Amniotic stem cell (primary cell): ENCODE data around the gene PIH1D1.

Experiments used
- DNase-seq: peaks from one replicate; lab custom pipeline; 2025; lab: John Stamatoyannopoulos, UW

PIH1D1 gene

DNA sequence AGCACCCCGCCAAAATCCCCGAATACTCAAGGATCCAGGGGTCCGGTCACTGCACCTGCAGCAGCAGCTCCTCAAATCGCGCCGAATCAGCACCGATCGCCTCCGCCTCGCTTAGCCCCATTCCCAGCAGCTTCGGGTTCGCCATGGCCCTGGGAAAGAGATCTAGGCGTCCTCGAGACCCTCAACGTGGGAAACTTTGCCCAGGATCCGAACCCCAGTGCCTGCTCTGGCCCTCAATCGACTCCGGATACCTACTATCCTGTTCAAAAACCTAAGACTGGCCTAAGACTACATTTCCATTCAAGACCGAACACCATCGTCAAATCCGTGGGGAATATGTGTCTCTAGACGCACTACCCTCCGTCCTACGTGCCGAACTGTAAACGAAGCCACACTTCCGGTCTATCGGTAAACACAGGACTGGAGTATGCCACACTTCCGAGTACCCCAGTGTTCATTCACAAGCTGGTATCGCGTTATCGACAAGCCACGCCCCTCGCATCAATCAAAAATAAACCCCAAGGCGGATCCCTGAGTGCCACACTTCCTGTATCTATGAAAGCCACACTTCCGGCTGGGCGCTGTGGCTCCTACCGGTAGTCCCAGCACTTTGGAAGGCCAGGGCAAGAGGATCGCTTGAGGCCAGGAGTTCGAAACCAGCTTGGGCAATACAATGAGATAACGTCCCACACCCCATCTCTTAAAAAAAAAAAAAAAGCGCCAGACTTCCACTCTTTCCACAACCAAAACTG lies at the start of gene PIH1D1:
Gene PIH1D1, minus strand, starts transcription at position 385 of the 752 bp plus-strand sequence. Its CDS starts 240 bp downstream, at position 145.
- DNase-seq: peak; percentile 99

DNA sequence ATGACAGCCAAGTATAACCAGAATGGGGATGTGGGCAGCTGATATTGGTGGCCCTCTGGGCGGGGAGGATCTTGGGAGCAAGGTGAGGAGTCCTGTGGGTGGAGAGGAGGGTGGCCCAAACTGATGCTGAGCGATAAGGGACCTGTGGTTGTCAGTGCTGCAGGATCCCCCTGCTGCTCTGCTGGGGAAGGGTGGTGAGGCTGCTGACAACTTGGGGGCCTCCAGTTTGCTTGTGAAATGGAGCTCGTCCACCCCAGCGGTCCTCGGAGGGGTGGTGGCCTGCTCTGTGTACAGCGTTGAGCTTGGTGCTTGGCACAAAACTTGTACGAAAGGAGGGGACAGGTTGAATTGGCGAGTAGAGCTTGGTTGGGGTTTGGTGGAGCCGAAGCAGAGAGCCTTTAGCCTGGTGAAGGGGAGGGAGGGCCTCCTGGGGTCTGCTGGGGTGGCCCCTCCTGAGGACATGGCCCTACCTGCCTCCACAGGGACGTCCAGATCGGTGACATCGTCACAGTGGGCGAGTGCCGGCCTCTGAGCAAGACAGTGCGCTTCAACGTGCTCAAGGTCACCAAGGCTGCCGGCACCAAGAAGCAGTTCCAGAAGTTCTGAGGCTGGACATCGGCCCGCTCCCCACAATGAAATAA lies 47.5 kb upstream of the PIH1D1 start:
- DNase-seq: no peak

DNA sequence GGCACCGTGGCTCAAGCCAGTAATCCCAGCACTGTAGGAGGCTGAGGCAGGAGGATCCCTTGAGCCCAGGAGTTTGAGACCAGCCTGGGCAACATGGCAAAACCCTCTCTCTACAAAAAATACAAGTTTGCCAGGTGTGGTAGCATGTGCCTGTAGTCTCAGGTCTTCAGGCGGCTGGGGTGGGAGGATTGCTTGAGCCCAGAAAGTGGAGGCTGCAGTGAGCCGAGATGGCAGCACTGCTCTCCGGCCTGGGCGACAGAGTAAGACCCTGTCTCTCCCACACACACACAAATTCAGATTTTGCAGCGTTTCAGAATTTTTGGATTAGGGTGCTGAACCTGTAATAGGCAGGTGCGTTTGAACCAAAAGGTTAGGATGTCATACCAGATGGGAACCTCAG lies 46.9 kb upstream of the PIH1D1 start:
- no peak for DNase-seq

DNA sequence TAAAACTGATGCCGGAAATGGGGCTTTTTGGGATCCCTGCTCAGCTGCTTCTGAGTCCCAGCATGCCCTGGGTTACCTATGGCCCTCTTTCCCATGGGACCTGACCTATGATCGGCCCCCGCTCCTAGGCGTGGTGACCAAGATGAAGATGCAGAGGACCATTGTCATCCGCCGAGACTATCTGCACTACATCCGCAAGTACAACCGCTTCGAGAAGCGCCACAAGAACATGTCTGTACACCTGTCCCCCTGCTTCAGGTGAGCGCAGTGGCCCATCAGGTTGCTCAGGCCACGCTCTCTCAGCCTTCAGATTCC lies 46.1 kb upstream of the PIH1D1 start:
- no peak for DNase-seq

DNA sequence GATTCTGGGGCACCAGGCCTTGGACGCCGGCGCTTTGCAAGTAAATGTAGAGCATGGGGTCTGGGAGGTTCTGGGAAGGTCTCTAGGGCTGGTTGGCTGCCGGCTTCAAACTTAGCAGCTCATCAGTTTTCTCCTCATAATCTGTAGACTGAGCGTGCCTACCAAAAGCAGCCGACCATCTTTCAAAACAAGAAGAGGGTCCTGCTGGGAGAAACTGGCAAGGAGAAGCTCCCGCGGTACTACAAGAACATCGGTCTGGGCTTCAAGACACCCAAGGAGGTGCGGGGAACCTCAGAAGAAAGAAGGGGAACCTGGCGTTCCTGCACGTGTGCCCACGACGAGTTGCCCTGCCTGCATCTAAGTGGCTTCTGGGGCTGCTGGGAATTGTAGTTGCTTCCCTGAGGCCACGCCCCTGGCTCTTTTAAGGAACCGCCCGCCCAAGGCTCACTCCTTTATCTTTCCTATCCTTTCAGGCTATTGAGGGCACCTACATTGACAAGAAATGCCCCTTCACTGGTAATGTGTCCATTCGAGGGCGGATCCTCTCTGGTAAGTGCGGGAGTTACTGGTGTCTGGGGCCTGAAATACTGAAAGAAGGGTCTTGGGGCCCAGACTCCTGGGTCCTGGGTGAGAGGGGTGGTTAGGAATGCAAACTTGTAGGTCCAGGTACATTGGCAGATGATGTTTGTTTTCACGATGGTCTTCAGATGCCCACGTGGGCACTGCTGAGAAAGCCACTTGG lies 45.6 kb upstream of the PIH1D1 start:
- DNase-seq: no peak

DNA sequence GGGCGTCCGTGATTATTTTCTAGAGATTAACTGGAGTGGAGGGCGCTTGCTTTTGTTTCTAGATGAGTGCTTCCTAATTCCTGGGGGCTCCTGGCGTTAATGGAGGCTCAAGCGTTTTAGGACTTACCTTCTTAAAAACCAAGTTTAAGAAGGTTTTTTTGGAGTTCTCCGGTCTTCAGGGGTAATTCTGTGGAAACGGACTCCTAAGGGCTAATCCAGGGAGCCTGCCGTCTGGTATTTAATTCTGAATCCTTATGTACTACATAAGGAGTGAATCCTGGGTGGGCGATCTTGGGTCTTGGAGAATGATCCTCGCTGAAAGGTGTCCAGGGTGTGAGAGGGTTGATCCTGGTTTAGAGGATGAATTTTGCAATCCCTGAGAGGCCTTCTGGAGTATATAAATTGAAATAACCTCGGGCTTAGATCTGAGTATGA lies 45.0 kb upstream of the PIH1D1 start:
- no peak for DNase-seq

DNA sequence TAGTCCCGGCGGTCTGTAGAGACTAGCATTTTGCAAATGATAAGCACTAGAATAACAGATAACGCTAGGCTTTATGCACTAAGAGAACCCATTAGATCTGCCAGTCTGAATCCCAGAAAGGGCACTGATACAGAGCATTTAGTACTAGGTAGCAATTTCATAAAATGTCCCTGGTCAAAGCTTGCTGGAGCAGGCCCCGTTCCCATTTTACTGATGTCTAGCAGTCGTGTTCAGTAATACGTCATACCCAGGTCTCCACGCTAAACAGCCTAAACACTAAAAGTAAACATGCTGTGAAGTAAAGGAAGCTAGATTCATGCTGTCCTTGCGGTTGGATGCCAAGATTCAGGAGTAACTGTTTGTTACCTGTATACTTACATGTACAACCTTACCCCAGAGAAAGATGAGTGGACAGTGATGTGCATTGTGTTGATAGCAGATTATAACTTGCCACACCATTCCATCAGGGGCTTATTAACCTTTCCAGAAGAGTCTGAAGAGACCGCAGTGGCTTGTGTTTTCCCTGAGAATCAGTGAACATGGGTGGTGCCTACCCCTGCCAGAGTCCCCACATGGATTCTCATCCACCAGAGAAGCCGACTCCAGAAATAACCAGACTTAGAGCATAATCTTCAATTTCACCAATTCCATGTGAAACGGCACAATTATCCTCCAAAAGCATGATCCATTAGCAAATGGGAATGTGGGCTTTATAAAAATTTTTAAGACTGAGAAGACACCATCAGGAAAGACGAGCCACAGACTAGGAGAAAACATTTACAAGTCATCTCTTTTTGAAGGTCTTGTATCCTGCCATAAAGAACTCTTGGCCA lies 41.2 kb upstream of the PIH1D1 start:
- no peak for DNase-seq

DNA sequence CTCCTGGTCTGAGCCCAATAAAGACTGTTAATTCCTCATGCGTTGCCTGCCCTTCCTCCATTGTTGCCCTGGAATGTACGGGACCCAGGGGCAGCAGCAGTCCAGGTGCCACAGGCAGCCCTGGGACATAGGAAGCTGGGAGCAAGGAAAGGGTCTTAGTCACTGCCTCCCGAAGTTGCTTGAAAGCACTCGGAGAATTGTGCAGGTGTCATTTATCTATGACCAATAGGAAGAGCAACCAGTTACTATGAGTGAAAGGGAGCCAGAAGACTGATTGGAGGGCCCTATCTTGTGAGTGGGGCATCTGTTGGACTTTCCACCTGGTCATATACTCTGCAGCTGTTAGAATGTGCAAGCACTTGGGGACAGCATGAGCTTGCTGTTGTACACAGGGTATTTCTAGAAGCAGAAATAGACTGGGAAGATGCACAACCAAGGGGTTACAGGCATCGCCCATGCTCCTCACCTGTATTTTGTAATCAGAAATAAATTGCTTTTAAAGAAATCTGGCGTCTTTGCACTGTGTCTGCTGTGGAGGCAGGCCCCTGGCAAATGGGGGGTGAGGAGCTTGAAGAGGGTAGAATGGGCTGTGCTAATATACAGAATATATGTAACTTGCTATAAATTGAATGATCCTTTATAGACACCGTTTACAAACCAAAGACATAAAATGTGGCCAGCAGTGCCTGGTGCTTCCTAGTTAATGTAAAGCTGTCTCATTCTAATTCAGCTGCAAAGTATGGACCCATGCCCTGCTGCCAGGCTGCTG lies 40.4 kb upstream of the PIH1D1 start:
- DNase-seq: no peak

DNA sequence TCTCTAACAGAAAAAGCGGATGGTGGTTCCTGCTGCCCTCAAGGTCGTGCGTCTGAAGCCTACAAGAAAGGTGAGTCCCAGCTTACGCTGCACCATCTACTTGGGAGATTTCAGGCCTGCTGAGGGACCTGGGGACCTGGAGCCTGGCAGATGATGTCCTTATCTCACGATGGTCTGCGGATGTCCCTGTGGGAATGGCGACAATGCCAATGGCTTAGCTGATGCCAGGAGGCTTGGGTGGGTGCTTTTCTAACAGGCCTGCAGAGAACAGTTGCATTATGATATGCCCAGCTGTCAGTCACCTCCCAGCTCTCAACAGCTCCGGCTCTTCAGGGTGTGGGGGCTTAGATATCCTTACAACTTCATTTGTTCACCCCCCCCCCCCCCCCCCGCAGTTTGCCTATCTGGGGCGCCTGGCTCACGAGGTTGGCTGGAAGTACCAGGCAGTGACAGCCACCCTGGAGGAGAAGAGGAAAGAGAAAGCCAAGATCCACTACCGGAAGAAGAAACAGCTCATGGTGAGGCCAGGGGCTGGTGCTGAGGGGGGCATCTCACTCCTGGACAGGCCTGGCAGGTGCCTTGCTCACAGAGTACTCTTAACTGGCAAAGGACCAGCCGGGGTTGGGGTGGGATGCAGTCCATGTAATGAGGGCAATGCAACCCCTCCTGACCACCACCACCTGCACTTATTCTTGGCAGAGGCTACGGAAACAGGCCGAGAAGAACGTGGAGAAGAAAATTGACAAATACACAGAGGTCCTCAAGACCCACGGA lies 39.6 kb upstream of the PIH1D1 start:
- no peak for DNase-seq

DNA sequence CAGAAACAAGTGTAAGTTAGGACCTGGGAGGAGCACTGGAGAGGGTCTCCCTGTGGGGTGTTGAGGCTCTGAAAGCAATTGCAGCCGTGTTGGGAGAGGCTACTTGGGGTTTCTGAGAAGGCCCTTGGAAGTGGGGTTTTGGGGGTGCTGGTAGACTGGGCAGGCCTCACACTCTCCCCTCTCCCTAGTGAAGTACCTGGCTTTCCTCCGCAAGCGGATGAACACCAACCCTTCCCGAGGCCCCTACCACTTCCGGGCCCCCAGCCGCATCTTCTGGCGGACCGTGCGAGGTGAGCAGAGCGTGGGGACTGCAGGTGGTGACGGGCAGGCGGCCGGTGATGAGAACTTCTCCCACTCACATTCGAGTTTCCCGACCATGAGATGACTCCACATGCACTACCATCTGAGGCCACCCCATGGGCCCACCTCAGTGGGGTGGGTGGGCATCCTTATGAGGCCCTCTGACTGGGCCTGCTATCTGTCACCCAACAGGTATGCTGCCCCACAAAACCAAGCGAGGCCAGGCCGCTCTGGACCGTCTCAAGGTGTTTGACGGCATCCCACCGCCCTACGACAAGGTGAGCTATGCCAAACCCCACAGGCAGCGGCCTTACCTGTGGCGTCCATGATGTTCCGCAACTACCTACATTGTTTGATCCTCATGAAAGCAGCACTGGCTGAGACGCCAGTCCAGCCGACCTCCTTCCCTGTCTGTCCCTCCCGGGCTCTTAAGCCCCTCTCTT lies 38.8 kb upstream of the PIH1D1 start:
- no peak for DNase-seq

DNA sequence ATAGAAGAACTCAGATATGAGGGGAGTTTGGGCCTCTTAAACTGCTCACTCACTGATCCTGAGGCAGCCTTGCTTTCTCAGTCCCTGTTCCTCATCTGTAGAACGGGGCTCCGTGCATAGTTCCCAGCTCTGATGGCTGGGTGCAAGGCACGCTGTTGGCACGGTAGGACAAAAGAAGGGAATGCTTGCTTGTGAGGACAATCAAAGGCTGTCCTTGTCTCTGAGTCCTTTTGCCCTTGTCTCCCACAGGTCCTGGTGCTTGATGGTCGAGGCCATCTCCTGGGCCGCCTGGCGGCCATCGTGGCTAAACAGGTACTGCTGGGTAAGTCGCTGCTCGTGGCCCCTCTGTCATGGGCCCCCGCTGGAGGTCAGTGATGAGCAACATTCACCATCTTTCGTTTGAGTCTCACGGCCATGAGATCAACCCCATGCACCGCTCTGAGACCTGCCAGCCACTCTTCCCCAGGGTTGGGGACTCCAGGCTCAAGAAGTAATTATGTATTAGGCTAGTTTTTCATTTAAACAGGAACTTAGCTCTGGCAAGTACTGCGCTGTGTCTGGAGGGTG lies 38.1 kb upstream of the PIH1D1 start:
- no peak for DNase-seq

DNA sequence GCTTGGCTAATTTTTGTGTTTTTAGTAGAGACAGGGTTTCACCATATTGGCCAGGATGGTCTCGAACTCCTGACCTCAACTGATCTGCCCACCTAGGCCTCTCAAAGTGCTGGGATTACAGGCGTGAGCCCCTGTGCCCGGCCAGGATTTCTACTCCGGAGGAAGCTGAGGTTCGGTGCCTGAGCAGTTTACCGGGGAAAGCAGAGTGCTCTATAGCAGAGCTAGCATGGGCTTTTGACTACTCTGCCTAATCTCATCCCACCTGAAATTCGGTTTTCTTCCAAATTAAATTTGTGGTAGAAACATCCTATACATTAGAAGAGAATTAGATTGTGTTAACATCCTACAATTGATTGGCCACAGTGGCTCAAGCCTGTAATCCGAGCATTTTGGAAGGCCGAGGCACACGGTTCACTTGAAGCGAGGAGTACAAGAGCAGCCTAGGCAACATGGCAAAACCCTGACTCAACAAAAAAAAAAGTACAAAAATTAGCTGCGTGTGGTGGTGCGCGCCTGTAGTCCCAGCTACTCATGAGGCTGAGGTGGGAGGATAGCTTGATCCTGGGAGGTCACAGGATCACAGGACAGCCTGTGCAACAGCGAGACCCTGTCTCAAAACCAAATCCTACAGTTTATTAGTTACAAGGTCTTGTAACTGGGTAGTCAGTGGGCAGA lies 37.4 kb upstream of the PIH1D1 start:
- DNase-seq: no peak

DNA sequence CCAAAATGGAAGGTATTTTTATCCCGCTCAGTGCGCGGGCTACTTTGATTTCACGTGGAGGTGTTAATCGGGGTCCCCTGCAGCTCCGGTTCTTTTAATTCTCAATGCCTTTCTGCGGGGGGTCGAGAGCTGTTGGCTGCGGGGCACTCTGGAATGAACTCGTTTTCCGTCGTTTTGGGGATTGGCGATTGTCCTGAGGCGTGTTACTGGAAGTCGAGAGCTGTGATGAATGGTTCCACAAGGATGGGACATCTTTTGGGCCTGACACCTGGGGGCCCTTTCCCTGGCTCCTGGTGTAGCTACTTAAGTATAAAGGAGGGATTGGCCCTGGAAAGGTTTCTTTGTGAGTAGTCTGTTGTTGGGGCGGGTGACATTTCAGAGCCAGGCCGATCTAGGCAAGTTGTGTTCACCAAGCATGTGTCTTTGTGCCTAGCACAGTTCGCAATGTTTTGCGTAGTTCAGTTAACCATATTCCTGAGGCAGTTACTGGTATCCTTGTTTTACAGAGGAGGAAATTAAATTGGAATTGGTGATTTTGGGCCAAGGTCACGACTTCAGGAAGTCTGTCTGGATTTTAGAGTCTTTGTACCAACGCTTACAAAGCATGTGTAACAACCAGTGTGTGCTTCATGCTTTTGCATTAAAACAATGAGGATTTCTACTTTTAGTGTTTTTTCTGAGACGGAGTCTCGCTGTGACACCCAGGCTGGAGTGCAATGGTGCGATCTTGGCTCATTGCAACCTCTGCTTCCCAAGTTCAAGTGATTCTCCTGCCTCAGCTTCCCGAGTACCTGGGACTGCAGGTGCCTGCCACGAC lies 36.6 kb upstream of the PIH1D1 start:
- DNase-seq: no peak

DNA sequence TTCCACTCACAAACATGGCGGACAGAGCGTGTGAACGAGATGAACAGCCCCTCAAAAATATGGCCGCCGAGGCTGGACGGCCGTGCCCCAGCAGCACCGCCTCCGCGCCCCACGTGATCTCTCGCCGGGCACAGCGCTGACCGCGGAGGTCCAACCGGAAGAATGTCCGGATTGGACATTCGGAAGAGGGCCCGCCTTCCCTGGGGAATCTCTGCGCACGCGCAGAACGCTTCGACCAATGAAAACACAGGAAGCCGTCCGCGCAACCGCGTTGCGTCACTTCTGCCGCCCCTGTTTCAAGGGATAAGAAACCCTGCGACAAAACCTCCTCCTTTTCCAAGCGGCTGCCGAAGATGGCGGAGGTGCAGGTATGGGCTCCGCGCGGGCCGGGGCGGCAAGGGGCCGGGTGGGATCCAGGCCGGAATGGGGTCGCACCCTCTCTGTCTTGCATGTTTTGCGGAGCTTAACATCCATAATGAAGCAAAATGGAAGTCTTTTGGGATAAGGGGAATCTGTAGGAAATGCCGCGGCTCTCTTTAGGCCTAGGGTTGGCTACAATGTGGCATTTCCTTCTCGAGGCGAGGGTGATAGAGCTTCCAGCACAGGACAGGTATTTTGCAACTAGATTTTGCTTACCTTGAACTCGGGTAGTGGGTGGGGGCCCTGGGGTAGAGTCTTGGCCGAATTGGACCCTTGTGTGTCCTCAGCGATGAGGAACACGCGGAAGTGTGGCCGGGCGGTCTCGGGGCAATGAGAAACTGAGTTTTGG lies 35.8 kb upstream of the PIH1D1 start, which contains the start of gene RPL13A:
Gene RPL13A, plus strand, starts transcription at position 332 of the 769 bp plus-strand sequence. Its CDS starts 22 bp downstream, at position 354.
- DNase-seq: peak; percentile 100

DNA sequence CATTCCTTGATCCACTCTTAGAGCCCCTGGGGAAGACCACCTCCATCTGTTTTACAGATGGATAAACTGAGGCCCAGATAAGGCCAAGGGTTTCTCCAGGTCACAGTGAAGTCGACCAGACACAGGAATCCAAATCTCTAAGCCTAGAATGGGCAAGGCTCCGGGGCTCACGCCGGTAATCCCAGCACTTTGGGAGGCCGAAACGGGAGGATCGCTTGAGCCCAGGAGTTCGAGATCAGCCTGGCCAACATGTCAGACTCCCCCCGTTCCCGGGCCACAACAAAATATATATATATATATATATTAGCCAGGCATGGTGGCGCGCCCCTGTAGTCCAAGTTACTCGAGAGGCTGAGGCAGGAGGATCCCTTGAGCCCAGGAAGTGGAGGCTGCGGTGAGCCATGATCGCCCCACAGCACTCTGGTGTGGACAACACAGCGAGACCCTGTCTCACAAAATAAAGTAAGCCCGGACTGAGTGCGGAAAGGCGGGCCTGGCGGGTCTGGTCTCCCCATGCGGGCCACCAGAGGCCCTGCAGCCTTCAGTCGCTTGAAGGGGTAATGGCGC lies 35.2 kb upstream of the PIH1D1 start:
- DNase-seq: no peak

DNA sequence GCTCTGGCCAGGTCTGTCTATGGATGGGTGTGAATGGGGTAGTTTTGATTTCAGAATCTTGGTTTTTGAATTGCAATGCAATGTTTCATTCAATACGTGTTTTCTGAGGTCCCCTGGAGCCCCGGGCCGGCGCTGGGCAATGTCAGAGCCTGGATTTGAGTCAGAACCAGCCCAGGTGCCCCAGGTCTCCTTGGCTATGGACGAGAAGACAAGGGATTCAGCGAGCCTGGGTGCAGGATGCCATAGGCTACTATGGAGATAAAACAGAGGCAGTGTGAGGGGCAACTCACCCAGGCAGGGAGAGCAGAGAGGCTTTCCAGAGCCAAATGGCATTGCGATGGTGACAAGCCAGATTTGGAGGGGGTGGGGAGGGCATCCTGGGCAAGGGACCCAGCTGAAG lies 34.6 kb upstream of the PIH1D1 start:
- no peak for DNase-seq
